Umbilical cord (tissue), 2 donors: Measurements from ENCODE around the gene TMEM143. TPM values are rescaled to one million over a fixed set of nuclear protein-coding genes. Genes with fewer than 3 reads are reported as not detected.
A peak's percentile ranks its signal among the peaks of the same experiment; 100 is the strongest.
"Not testable (repeated sequence)": the region's sequence is repeated elsewhere in the genome, so short reads cannot be mapped to it uniquely, and the experiment has no call there.

Experiments
- DNase-seq: peaks from one replicate; pipeline ENCODE4 v3.0.0-alpha.2; 2015; ENCODE audit warnings: low spot score
- total RNA-seq: library from RNA; depleted of rRNA; stranded (reverse); fragments of >200 nt; gene quantifications from one replicate; pipeline ENCODE4 v1.2.3, GENCODE V29; 2014; ENCODE audit warnings: low replicate concordance; ENCODE audit not compliant: insufficient read depth

Gene TMEM143
- total RNA-seq: 14.4 TPM

GRCh38 chr19:48363810-48364597 lies at the start of gene TMEM143, which contains the start of gene SYNGR4:
Gene TMEM143, minus strand, starts transcription at chr19:48363940. Its CDS starts 20 bp downstream, at chr19:48363920.
Gene SYNGR4, plus strand, starts transcription at chr19:48364367. Its CDS starts 1,476 bp downstream, at chr19:48365843.
- DNase-seq: peak; percentile 100

- DNase-seq: no peak
These were observed 42.1 kb upstream of the TMEM143 start for GRCh38 chr19:48405850-48406249.

GRCh38 chr19:48405010-48405659 lies 41.4 kb upstream of the TMEM143 start:
- no peak for DNase-seq

GRCh38 chr19:48403606-48404005 lies 39.9 kb upstream of the TMEM143 start:
- peak; percentile 61 for DNase-seq

- no peak for DNase-seq
These were observed 37.5 kb upstream of the TMEM143 start for GRCh38 chr19:48401287-48401686.

GRCh38 chr19:48400018-48400742 lies 36.4 kb upstream of the TMEM143 start:
- DNase-seq: peak; percentile 60

GRCh38 chr19:48398375-48399235 lies 34.9 kb upstream of the TMEM143 start:
- DNase-seq: peak; percentile 79

- no peak for DNase-seq
These were observed 34.3 kb upstream of the TMEM143 start for GRCh38 chr19:48398102-48398374.

- DNase-seq: peak; percentile 72
These were observed 33.7 kb upstream of the TMEM143 start for GRCh38 chr19:48397263-48398101.

GRCh38 chr19:48396824-48397176 lies 33.1 kb upstream of the TMEM143 start:
- no peak for DNase-seq

- peak; percentile 91 for DNase-seq
These were observed 32.5 kb upstream of the TMEM143 start for GRCh38 chr19:48396016-48396823.

- no peak for DNase-seq
These were observed 31.8 kb upstream of the TMEM143 start for GRCh38 chr19:48395499-48395898.

GRCh38 chr19:48395170-48395455 lies 31.4 kb upstream of the TMEM143 start:
- no peak for DNase-seq

- no peak for DNase-seq
These were observed 30.8 kb upstream of the TMEM143 start for GRCh38 chr19:48394331-48395169.

- DNase-seq: peak; percentile 43
These were observed 30.0 kb upstream of the TMEM143 start, which contains the start of gene GRIN2D for GRCh38 chr19:48393559-48394330. Gene GRIN2D, plus strand, starts transcription at chr19:48393668. Its CDS starts 4,725 bp downstream, at chr19:48398393.

- DNase-seq: no peak
These were observed 29.3 kb upstream of the TMEM143 start for GRCh38 chr19:48392860-48393558.

- DNase-seq: not testable (repeated sequence)
These were observed 28.2 kb upstream of the TMEM143 start for GRCh38 chr19:48392006-48392344.
